ENCODE measurements around the gene ZNF236.

DNA sequence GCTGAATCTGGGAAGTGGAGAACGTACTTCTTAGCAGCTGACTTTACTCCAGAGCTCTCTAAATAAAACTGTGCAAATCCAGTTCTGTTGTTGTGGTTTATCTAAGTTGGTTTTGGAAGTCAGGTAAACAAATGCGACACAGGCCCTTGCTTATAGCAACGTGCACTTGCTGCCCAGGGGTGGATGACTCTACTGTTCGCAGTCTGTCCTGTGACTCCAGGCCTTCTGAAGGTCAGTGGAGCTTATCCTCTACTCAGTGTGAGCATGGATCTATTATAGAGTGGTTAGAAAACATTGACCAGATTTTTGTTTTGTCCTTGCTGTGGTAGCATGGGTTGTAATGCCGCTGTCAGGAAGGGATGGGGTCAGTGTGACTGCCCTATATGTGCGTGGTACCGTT, 89.1 kb downstream of the ZNF236 start:
- TF ChIP-seq POLR2A (IDR thresholded peaks at IDR 0.05) (no peak), CTCF (IDR thresholded peaks at IDR 0.05) (no peak)
